ENCODE results near the gene LY86. TPM values are rescaled to one million over a fixed set of nuclear protein-coding genes. Genes with fewer than 3 reads are reported as not detected.

Gene LY86
- total RNA-seq, 6 donors from 2014 or later, result 2.1 to 21.9 (median 9.5) TPM

DNA sequence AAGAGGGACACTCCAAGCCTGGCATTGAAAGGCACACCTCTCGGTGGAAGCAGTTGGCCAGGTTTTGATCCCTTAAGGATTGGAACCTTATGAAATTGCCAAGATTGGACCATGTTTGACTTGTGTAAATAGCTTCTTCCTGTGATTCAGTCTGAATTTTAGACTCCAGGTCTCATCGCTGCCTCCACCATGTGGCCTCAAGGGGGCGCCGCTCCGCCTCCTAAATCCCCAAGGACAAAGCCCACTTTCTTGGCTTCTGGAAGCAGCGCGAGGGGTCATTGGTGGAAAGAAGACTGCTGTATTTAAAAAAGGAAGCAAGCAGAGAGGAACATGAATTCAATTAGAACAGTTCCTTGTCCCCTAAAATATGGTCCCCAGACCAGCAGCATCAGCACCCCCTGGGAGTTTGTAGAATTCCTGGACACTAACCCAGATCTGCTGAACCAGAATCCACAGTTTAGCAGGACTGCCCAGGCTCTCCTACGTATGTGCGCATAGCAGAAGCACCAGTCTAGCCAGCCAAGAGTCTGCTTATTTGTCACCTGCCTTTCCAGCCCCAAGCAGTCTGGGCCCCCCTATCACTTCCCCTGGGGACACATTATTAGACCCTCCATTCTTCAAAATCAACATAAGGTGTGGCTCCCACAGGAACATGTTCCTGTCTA, 108.5 kb downstream of the LY86 start:
- peaks cover 42 to 60% (median 47%) of the 10 kb centered on the region in 4 donors for H3K4me1 ChIP-seq
- peak in 1 of 2 donors; percentile 25 for TF ChIP-seq POLR2AphosphoS5 (IDR thresholded peaks at IDR 0.05)
- TF ChIP-seq POLR2A (IDR thresholded peaks at IDR 0.05), result no peak
- no peak for TF ChIP-seq EP300 (IDR thresholded peaks at IDR 0.05)
- TF ChIP-seq, protein P1, sequence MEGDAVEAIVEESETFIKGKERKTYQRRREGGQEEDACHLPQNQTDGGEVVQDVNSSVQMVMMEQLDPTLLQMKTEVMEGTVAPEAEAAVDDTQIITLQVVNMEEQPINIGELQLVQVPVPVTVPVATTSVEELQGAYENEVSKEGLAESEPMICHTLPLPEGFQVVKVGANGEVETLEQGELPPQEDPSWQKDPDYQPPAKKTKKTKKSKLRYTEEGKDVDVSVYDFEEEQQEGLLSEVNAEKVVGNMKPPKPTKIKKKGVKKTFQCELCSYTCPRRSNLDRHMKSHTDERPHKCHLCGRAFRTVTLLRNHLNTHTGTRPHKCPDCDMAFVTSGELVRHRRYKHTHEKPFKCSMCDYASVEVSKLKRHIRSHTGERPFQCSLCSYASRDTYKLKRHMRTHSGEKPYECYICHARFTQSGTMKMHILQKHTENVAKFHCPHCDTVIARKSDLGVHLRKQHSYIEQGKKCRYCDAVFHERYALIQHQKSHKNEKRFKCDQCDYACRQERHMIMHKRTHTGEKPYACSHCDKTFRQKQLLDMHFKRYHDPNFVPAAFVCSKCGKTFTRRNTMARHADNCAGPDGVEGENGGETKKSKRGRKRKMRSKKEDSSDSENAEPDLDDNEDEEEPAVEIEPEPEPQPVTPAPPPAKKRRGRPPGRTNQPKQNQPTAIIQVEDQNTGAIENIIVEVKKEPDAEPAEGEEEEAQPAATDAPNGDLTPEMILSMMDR (IDR thresholded peaks at IDR 0.05), result peak; percentile 57 to 73 (median 68)
- WGBS, 2 donors, result 30 to 32% methylated on average over 9 of the region's 9 CpGs
- no peaks in the 10 kb centered on the region for H3K36me3 ChIP-seq
- peak overlapping the region; percentile 75 to 87 (median 82) for H3K27ac ChIP-seq
- no peaks in the 10 kb centered on the region for H3K27me3 ChIP-seq
- ATAC-seq (ENCODE audit: low FRiP score in 2 of 2), result no peak
- H3K4me3 ChIP-seq, result no peak overlapping the region
- DNase-seq, result peak; percentile 83 to 86
- no peaks in the 10 kb centered on the region for H3K9me3 ChIP-seq

DNA sequence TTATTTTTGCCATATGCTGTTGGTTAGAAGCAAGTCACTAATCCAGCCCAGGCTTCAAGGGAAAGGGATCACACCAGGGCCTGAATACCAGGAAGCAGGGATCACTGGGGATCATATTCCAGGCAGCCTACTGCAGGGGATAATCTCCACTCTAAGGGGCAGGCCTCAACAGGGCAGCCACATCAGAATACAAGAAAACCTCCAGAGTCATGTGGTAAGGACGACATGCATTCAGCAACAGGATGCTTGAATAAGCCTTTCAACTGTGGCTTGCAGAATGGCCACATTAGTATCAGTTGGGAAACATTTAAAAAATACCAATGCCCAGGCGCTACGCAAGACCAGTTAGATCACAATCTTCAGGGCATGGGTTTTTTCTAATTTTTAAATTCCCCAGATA, 109.1 kb downstream of the LY86 start:
- ATAC-seq (ENCODE audit: low FRiP score in 2 of 2) (no peak), DNase-seq (no peak)
- Histone ChIP-seq H3K27me3 (no peaks in the 10 kb centered on the region), H3K9me3 (no peaks in the 10 kb centered on the region), H3K36me3 (no peaks in the 10 kb centered on the region), H3K4me1 (peaks cover 42 to 60% (median 47%) of the 10 kb centered on the region in 4 donors), H3K27ac (peak overlapping the region in 2 of 4 donors; percentile 8 to 87), H3K4me3 (no peak overlapping the region)
- TF ChIP-seq POLR2A (IDR thresholded peaks at IDR 0.05), result no peak
- no peak for TF ChIP-seq EP300 (IDR thresholded peaks at IDR 0.05)
- TF ChIP-seq, protein P1 (IDR thresholded peaks at IDR 0.05), result no peak
- no peak for TF ChIP-seq POLR2AphosphoS5 (IDR thresholded peaks at IDR 0.05)
- 81 to 93% methylated on average over 3 of the region's 3 CpGs for WGBS, 2 donors

DNA sequence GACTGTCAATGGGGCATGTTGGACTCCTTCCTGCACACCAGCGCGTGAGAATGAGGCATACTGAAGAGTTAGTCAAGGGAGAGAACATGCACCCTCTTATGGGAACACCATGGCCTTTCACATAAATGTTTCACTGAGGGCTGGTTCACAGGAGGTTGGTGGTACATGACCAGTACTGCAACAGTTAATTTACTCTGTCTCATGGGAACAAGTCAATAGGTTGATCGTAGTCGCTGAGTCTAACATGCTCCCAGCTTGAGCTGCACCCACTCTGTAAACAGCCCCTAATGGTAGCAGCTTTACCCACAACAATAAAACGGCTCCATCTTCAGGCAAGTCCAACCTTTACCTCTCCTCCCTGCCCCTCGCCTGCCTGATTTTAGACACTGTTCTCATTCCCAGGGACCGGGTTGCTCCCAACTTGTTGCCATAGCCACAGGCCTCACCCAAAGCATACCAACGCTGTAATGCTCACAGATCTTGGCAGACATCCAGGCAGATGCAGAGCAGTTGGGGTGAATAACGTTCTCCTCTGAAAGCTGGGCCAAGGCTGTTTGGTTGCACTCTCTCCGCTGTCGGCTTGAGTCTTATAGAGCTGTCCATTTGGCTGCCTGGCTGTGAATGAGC, 111.3 kb downstream of the LY86 start:
- Histone ChIP-seq H3K4me1 (peaks cover 29 to 44% (median 36%) of the 10 kb centered on the region in 4 donors), H3K27me3 (no peaks in the 10 kb centered on the region), H3K27ac (peak overlapping the region; percentile 39 to 64 (median 52)), H3K4me3 (no peak overlapping the region), H3K36me3 (no peaks in the 10 kb centered on the region), H3K9me3 (no peaks in the 10 kb centered on the region)
- 32 to 49% methylated on average over 6 to 11 of the region's 11 CpGs for WGBS, 2 donors
- TF ChIP-seq EP300 (IDR thresholded peaks at IDR 0.05), result no peak
- TF ChIP-seq POLR2A (IDR thresholded peaks at IDR 0.05), result no peak
- TF ChIP-seq, protein P1 (IDR thresholded peaks at IDR 0.05), result peak in 1 of 6 experiments; percentile 7
- peak in 1 of 2 donors; percentile 81 for DNase-seq
- peak; percentile 73 to 85 for ATAC-seq (ENCODE audit: low FRiP score in 2 of 2)

DNA sequence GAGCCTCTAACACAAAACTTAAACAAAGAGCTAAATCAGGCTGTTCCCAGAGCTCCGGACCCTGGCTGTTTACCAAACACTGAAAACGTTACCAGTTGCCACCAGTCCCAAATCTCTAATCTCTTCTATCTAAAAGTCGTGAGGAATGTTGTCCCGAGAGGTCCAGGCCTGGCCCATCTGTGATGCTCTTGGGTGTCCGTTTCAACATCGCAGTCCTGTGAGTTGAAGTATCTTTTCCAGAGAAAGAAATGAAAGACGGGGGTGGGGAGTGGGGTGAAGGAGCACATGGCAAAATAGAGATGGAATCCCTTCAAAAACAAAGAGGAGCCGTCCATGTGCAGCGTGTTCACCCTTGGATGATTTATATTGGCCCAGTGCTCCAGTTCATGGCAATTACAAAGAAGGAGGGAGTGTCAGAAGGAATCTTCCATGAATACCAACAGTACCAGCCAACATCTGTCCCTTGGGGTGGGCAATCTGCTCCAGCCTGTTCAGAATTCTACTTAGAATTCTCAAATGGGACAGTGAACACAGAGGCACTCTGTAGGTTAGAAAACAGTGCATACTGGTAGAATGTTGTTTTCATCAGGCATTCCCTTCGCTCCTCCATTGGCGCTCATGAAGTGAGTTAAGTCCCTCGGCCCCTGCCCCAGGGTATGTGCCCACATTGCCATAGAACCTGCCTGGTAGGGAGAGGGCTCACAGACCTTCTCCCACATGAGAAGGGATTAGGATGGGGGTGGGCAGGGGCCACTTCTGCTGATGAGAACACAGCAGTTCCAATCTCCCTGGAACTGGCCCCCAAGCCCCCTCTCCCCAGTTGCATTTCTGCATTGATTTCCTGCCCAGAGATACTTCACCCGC, 112.1 kb downstream of the LY86 start:
- no peak for DNase-seq
- TF ChIP-seq EP300 (IDR thresholded peaks at IDR 0.05) (no peak), POLR2A (IDR thresholded peaks at IDR 0.05) (no peak), POLR2AphosphoS5 (IDR thresholded peaks at IDR 0.05) (no peak)
- TF ChIP-seq, protein P1 (IDR thresholded peaks at IDR 0.05), result no peak
- H3K27ac ChIP-seq, result peak overlapping the region; percentile 39 to 64 (median 52)
- no peaks in the 10 kb centered on the region for H3K9me3 ChIP-seq
- H3K27me3 ChIP-seq, result no peaks in the 10 kb centered on the region
- WGBS, 2 donors, result 68 to 75% methylated on average over 12 to 13 of the region's 13 CpGs
- ATAC-seq (ENCODE audit: low FRiP score in 2 of 2), result peak in 1 of 2 donors; percentile 5
- peaks cover 21 to 36% (median 28%) of the 10 kb centered on the region in 4 donors for H3K4me1 ChIP-seq
- no peak overlapping the region for H3K4me3 ChIP-seq
- no peaks in the 10 kb centered on the region for H3K36me3 ChIP-seq

Data from upper lobe of left lung (tissue), 6 donors.